ENCODE results near the gene CIAO3. TPM values are rescaled to one million over a fixed set of nuclear protein-coding genes. Genes with fewer than 3 reads are reported as not detected.
"Not testable (repeated sequence)": the region's sequence is repeated elsewhere in the genome, so short reads cannot be mapped to it uniquely, and the experiment has no call there.

CIAO3 gene
- total RNA-seq, 1 donor from 2014 or later: 18.3 TPM

DNA sequence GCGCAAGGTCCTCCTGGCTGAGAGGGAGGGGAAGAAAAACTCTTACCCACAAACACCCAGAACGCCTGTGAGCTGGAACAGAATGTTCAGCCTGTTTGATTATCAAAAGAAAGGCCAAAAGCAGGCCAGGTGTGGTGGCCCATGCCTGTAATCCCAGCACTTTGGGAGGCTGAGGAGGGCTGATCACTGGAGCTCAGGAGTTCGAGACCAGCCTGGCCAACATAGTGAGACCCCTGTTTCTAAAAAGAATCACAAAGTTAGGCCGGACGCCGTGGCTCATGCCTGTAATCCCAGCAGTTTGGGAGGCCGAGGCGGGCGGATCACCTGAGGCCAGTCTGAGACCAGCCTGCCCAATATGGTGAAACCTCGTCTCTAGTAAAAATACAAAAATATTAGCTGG, 35.5 kb upstream of the CIAO3 start:
- DNase-seq (ENCODE audit: low spot score); ATAC-seq: not testable (repeated sequence)

DNA sequence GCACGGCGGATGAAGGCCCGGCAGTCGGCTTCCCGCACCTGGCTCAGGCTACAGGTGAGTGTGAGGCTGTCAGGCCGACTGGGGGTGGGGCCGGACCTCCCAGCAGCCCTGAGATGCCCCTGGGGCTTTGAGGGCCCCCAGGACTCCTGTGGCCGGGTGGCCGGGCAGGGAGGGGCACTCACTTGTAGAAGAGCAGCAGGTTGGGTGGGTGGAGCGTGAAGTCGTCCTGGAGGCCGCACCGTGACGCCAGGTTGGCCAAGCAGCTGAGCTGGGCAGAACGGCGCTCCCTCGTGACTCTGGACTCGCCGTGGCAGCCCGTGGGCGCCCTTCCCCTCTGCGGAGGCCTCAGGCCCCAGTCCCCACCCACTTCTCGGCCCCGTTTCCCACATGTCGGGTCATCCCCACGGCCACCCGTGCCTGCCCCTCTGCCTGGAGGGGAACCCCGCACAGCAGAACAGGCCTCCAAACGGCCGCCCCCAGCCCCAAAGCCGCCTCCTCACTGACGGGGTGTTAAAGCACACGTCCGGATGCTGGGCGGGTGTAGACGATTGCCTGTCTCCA, 34.5 kb upstream of the CIAO3 start:
- DNase-seq (ENCODE audit: low spot score) (no peak), ATAC-seq (no peak)

DNA sequence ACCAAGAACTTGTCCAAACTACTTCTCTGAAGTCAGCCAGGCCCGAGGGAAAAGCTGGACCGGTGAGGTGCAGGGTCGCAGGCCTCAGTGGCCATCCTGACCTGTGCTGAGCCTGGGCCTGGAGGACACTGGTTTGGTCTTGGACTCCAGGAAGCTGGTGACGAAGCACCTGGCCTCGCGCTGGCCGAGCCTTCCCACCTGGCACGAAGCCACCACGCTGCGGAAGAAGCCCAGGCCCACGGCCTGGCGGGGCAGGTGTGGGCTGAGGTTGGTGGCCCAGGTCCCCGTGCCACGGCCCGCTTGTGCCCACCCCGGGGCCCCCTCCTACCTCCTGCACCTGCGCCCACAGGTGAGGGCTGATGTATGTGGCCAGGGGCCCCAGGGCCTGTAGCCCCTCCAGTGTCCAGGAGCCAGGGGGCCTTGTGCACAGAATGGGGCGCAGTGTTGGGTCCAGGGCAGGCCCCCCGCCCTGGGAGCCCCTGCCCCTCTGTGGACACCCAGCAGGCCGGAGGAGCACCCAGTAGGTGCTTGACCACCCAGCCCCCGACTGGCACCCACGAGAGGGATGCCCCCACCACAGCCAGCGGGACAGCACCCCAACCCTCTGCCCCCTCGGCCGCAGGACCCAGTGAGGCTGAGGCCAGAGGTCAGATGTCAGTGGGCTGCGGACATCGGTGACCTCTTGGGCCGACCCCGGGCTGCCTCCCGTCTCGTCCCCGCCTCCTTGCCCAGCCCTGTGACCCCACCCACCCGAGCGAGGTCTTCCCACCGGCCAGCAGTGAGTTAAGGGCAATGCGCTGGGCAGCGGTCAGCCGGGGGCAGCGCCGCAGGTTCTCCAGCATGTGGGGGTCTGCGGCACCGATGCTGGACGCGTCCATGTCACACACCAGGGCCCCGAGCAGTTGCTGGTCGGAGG, 33.5 kb upstream of the CIAO3 start:
- ATAC-seq: no peak
- no peak for DNase-seq (ENCODE audit: low spot score)

DNA sequence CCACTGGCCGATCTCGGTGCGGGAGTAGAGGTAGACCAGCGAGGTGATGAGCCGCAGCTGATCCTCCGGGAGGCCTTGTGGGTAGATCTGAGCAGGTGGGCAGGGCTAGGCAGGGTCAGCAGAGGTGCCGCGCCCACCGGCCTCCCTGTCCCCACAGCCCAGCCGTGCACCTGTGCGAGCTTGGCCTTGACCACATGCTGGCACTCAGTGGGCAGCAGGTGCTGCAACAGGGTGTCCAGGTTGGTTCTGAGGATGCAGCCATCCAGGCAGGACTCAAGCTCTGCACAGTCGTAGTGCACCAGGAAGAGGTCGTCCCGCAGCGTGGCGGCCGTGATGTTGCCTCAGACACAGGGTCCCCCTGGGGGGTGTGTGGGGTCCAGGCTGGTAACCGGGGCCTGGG, 32.2 kb upstream of the CIAO3 start:
- DNase-seq (ENCODE audit: low spot score): no peak
- no peak for ATAC-seq

DNA sequence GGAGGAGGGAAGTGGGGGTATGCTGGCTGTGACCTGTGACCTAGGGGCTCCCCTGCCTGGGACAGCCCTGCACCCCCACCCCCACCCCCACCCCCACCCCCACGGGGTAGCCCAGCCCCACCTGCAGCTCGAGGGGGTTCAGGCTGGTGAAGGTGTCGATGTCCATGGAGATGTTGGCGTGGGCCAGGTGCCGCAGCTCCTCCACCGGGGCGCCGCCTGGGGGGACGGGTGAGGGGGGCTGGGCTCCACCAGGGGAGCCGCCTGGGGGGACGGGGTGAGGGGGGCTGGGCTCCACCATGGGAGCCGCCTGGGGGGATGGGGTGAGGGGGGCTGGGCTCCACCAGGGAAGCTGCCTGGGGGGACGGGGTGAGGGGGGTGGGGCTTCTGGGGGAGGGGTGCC, 29.6 kb upstream of the CIAO3 start:
- ATAC-seq (no peak), DNase-seq (ENCODE audit: low spot score) (no peak)

DNA sequence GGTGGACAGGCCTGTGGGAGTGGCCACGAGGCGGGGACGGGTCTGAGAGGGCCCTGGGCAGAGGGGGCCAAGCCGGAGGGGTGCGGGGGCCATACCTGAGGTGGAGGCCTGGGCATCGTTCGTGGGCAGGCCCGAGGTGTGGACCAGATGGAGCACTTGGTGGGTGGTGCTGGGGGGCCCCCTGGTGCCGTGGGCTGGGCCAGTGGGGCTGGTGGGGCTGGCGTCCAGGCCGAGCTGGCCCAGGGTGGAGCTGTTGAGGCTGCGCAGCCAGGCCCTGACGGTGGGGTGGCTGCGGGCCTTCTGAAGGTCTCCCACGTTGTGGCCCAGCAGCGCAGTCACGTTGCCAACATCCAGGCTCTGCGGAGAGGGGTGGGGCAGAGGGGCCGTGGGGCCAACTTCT, 29.1 kb upstream of the CIAO3 start:
- no peak for ATAC-seq
- DNase-seq (ENCODE audit: low spot score): no peak

DNA sequence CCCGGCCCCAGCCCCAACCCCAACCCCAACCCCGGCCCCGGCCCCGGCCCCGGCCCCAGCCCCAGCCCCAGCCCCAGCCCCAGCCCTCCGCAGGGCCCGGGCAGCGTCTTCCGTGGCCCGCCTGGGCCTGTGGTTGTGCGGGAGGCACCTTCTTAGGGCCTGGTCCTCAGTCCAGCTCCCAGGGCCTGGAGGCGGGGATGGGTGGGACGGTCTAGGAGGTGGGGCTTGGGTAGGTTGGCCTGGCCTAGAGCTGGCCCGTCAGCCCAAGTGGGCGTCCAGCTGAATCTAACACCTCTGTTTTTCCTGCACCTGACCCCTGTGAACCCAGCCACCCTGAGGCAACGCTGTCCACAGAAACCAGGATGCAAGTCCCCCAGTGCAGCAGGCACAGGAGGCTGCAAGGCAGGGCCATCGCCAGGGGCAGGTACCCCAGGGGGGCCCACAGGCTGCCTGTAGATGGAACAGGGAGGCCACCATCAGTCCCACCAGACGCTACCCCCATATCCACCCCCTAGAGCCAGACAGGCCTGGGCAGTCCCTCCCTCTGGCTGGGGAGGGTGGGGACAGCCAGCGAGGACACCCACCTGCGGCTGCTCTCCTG, 28.5 kb upstream of the CIAO3 start:
- DNase-seq (ENCODE audit: low spot score) (no peak), ATAC-seq (no peak)

DNA sequence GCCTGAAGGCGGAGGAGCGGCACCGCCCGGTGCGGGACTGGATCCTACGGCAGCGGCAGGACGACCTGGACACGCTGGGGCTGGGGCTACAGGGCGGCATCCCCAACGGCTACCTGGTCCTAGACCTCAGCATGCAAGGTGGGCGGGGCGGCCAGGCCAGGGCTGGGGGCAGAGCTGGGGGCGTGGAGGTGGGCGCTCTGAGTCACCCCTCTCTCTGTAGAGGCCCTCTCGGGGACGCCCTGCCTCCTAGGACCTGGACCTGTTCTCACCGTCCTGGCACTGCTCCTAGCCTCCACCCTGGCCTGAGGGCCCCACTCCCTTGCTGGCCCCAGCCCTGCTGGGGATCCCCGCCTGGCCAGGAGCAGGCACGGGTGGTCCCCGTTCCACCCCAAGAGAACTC, 27.6 kb upstream of the CIAO3 start:
- ATAC-seq: no peak
- no peak for DNase-seq (ENCODE audit: low spot score)

DNA sequence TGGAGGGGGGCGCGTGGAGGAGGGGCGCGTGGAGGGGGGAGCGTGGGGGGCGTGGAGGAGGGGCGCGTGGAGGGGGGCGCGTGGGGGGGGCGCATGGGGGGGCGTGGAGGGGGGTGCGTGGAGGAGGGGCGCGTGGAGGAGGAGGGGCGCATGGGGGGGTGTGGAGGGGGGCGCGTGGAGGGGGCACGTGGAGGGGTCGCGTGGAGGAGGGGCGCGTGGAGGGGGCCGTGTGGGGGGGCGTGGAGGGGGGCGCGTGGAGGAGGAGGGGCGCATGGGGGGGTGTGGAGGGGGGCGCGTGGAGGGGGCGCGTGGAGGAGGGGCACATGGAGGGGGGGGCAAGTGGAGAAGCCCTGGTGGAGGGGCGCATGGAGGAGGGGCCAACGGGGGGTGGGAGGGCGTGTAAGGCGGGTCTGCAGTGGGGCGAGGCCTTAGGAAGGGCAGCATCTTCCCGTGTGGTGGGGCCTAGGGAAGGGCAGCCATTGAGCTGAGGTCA, 27.0 kb upstream of the CIAO3 start:
- DNase-seq (ENCODE audit: low spot score): no peak
- ATAC-seq: no peak

DNA sequence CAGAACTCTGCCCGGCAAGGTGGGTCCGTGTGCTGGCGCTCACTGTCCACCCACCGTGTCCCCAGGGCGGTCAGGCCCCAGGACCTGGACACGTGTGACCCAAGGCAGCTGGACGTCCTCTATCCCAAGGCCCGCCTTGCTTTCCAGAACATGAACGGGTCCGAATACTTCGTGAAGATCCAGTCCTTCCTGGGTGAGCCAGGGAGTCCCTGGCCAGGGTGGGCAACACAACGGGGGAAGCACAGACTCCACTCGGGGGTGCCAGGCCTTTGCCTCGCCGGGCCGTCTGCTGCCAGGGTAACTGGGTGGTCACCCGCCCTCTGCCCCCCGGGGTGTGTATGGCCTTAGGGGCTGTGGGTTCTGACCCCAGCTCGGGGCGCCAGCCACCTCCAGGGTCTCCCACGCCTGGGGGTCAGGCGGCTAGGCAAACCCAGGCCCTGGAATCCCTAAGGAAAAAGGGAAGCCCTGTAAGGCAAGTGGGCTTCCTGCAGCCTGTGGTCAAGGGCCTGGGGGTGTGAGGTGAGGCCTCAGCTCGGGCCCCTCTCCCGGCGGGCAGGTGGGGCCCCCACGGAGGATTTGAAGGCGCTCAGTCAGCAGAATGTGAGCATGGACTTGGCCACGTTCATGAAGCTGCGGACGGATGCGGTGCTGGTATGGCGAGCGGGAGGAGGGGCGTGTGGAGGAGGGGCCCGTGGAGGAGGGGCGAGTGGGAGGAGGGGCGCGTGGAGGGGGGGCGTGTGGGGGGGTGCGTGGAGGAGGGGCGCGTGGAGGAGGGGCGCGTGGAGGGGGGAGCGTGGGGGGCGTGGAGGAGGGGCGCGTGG, 26.2 kb upstream of the CIAO3 start:
- ATAC-seq (no peak), DNase-seq (ENCODE audit: low spot score) (no peak)

DNA sequence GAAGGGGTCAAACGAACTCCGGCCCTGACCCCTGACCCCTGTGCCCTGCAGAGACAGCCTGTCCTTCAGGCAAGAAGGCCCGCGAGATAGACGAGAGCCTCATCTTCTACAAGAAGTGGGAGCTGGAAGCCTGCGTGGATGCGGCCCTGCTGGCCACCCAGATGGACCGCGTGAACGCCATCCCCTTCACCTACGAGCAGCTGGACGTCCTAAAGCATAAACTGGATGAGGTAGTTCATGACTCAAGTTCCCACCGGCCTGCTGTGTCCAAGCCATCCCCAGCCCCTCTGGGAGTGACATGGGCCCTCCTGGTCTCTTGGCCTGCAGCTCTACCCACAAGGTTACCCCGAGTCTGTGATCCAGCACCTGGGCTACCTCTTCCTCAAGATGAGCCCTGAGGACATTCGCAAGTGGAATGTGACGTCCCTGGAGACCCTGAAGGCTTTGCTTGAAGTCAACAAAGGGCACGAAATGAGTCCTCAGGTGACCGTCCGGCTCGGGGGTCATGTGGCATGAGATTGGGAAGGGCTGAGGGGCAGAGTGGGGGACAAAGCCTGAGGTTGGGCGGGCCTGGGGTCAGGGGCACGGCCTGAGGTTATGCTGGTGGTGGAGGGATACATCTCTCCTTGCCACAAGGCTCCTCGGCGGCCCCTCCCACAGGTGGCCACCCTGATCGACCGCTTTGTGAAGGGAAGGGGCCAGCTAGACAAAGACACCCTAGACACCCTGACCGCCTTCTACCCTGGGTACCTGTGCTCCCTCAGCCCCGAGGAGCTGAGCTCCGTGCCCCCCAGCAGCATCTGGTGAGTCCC, 25.4 kb upstream of the CIAO3 start:
- DNase-seq (ENCODE audit: low spot score): no peak
- ATAC-seq: no peak

DNA sequence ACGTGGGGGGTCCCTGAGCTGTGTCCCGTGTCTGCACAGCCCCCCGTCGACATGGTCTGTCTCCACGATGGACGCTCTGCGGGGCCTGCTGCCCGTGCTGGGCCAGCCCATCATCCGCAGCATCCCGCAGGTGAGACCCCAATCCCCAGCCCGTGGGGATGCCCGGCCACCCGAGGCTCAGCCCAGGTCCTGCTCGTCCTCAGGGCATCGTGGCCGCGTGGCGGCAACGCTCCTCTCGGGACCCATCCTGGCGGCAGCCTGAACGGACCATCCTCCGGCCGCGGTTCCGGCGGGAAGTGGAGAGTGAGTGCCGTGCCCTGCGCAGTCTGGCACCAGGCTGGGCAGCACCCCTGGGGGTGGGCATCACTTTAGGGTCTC, 24.7 kb upstream of the CIAO3 start:
- ATAC-seq: no peak
- no peak for DNase-seq (ENCODE audit: low spot score)

DNA sequence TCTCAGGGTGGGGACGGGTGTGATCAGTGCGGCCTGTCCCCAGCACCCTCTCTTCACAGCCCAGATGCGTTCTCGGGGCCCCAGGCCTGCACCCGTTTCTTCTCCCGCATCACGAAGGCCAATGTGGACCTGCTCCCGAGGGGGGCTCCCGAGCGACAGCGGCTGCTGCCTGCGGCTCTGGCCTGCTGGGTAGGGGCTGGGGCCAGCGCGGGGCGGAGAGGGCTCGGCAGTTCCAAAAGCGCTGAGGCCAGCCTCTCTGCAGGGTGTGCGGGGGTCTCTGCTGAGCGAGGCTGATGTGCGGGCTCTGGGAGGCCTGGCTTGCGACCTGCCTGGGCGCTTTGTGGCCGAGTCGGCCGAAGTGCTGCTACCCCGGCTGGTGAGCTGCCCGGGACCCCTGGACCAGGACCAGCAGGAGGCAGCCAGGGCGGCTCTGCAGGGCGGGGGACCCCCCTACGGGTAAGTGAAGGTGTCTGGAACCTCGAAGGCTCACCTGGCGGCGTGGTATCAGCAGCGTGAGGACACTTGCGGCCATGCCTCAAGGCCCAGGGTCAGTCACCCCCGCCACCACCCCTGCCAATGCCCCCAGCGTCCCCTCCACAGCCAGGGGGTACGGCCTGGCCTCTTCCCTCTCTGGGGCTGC, 24.2 kb upstream of the CIAO3 start:
- ATAC-seq: no peak
- no peak for DNase-seq (ENCODE audit: low spot score)

DNA sequence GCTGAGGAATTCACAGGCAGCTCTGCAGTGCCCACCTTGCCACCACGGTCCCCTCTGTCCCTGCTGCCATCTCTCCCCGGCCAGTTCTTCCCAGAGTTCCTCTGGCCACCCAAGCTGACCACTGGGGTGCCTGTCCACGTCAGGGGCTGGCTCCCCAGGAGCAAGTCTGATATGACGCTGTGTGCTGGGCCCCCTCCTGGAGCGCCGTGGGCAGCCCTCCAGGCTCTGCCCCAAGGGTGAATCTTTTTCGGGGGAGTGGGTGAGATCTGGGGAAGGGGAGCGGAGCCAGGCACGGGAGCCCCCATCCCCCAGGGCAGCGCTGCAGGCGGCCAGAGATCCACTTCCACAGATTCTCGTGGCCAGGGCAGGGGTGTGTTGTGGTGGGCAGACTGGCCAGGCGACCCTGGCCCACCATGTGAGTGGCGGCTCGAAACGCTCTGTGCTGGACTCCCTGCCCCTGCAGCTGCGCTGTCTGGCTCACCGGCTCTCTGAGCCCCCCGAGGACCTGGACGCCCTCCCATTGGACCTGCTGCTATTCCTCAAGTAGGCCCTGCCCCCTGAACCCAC, 23.5 kb upstream of the CIAO3 start:
- DNase-seq (ENCODE audit: low spot score) (no peak), ATAC-seq (no peak)

DNA sequence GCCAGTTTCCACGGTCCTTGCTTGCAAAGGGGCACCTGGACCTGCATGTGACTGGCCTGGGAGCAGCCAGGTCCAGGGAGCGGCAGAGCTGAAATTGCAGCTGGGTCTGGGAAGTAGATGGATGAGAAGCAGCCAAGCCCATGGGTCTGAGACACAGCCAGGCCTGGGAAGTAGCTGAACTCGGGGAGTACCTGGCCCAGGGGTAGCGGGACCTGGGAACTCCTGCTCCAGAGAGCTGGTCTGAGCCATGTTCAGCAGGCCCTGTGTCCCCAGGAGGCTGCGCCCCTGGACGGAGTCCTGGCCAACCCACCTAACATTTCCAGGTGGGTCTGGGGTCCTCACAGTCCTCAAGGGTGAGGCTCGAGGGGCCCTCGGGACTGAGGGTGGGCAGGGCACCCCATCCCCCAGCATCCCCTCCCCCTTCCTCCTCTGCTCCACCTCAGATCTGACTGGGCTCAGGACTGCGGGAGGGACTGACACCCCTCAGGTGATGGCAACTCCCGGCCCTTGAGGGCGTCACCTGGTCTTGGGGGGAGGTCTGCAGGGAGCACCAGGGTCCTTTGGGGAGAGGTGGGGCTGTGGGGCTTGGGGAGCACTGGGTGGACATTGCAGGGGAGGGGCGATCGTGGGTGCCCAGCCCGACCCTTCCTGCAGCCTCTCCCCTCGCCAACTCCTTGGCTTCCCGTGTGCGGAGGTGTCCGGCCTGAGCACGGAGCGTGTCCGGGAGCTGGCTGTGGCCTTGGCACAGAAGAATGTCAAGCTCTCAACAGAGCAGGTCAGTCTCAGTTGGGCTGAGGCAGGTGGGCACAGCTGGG, 22.8 kb upstream of the CIAO3 start:
- no peak for DNase-seq (ENCODE audit: low spot score)
- ATAC-seq: no peak

DNA sequence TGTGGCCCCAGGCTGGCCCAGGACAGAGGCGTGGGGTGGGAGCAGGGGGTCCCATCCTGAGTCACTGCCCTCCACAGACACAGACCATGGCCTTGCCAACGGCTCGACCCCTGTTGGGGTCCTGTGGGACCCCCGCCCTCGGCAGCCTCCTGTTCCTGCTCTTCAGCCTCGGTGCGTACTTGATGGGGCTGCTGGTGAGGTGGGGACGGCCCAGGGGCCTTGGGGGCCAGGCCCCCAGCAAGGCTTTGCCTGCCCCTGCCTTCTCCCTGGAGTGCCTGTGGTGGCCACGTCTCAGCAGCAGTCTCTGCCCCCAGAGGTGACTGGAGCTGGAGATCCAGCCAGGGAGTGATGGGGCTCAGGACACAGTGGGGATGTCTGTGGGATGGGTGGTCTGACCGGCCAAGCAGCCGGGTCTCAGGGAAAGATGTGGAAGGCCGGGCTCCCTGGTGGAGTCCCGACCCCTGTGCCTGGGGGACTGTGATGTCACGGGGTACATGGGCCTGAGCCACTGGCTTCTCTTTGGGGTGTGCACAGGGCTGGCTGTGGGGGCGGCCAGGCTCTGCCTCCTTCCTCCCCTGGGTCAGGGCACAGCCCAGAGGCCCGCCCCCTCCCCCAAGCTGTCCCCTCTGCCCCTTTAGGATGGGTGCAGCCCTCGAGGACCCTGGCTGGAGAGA, 21.9 kb upstream of the CIAO3 start:
- ATAC-seq (no peak), DNase-seq (ENCODE audit: low spot score) (no peak)

DNA sequence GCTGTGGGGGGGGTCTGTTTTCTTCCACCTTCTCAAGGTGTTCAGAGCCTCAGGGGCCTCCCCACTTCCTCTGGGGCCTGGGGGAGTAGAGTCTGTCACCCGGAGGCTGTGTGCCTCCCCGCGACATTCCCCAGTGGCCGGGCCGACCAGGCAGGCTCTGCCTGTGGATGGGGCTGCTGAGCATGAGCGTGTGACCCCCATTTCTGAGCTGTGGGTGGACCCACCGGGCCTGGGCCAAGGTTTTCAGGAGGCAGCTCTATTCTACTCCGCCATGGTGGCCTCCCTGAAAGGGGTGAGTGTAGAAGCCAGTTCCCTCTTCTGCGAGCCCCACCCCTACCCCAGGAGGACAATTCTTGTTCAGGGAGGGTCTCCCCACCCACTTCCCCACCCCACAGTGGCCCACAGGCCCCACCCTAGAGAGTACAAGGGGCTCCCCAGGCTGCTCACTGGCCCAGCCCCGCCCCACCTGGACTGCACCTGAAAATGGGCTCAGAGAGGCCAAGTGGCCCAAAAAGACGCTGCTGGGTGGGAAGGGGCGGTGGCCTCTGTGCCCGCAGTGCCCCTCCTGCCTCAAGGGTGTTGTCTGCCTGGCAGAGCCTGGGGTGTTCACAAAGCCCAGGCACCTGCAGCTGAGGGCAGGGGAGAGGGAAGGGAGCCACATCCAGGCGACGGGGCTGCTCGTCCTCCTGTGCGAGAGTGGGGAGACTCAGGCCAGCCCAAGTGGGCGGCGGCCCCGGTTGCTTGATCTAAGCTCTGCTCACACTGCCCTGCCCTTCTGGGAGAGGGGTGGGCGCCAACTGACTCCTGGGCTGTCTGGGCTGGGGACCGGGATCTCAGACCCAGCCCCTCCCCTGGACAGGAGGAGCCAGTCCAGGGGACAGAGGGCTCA, 21.1 kb upstream of the CIAO3 start:
- ATAC-seq: no peak
- no peak for DNase-seq (ENCODE audit: low spot score)
